H1 (cell line): ENCODE results near the gene ODF4. TPM values are rescaled to one million over a fixed set of nuclear protein-coding genes. Genes with fewer than 3 reads are reported as not detected.

Experiments
- CEBPB ChIP-seq: IDR thresholded peaks from 2 replicates; pipeline ENCODE4 v1.6.1; 2012; ENCODE audit warnings: low read depth, low read length
- CHD2 ChIP-seq: IDR thresholded peaks from 2 replicates; pipeline ENCODE4 v1.6.1; 2012; ENCODE audit warnings: low read length, improper control_type of control experiment
- USF2 ChIP-seq: IDR thresholded peaks from 2 replicates; pipeline ENCODE4 v1.6.1; 2011; ENCODE audit warnings: low read length, improper control_type of control experiment
- polyA plus RNA-seq, 7 experiments: library from polyadenylated mRNA; depleted of rRNA in 3 of 7; stranded (reverse) in 5 of 7; unstranded in 2 of 7; fragments of >200 nt in 5 of 7; fragments of 200-250 nt in 2 of 7; gene quantifications; 1 replicate in 5 of 7; 2 replicates in 1 of 7; 4 replicates in 1 of 7; pipeline versions ENCODE4 v1.2.1 to v1.2.3, GENCODE V29; 2011 to 2013; ENCODE audit warnings: missing spikeins in 2 of 7, mixed read lengths in 2 of 7
- total RNA-seq: library from RNA; stranded (reverse); fragmentation: NEBNext Ultra II Directional; extraction: Animal tissue kit (Norgen Biotek cat#: 25700); gene quantifications from 2 replicates; pipeline ENCODE4 v1.2.1, GENCODE V29; 2021

Gene ODF4
- total and polyA plus RNA-seq, 2 of the 8 experiments (the other 6 are each of a cell fraction or from before 2014, with no cell fraction given) = not detected

- TF ChIP-seq USF2 (no peak), CHD2 (no peak), CEBPB (no peak)
Observed at GRCh38 chr17:8337802-8338752, 1.6 kb upstream of the ODF4 start (continued).
